Sigmoid colon (tissue), 4 donors: ENCODE measurements around the gene VSIG2.

Experiments
- CTCF ChIP-seq, 4 experiments: fragments of 450-650 bp in 3 of 4; fragments of 200-600 bp in 1 of 4; IDR thresholded peaks; one replicate each; pipeline ENCODE4 v1.5.1; 2016 to 2019; ENCODE audit warnings: antibody characterized with exemption in 4 of 4, mild to moderate bottlenecking in 3 of 4, moderate library complexity in 2 of 4
- EP300 ChIP-seq, 4 donors: sonication (generic); formaldehyde crosslinking; IDR thresholded peaks; one replicate each; pipeline ENCODE4 v1.6.1; 2017; ENCODE audit warnings: antibody characterized with exemption in 4 of 4
- POLR2A ChIP-seq, 2 donors: fragments of 450-650 bp; IDR thresholded peaks; one replicate each; pipeline ENCODE4 v1.6.1; 2016; ENCODE audit warnings: antibody characterized with exemption in 2 of 2, mild to moderate bottlenecking in 2 of 2, moderate library complexity in 2 of 2

- no peak for TF ChIP-seq CTCF (IDR thresholded peaks at IDR 0.05)
- no peak for TF ChIP-seq POLR2A (IDR thresholded peaks at IDR 0.05)
- TF ChIP-seq EP300 (IDR thresholded peaks at IDR 0.05) = no peak
Measured at GRCh38 chr11:124742555-124742954, 9.5 kb downstream of the VSIG2 start.
